Measurements from ENCODE around the gene CNN2. TPM values are rescaled to one million over a fixed set of nuclear protein-coding genes. Genes with fewer than 3 reads are reported as not detected.

The CNN2 gene
- total and polyA plus RNA-seq, 2 donors (not counting 1 experiment from before 2014, with no cell fraction given): 198 to 301 TPM

- POLR2A ChIA-PET: interaction anchor here (0.5 to 1.4 kb wide), 6 partner anchors 8 to 1914 kb away, joined by 3 to 7 read pairs (median 5); partner anchors contain the start of gene ABCA7
- Histone ChIP-seq H3K79me2 (ENCODE audit: control insufficient read depth, insufficient read depth, low read length) (peaks cover 76% of the 10 kb centered on the region), H3K27ac (ENCODE audit: low read length in 2 of 2) (no peak overlapping the region), H3K9ac (ENCODE audit: low read length) (no peak overlapping the region), H3K4me2 (replicated peaks; ENCODE audit: low read depth, low read length, poor library complexity, severe bottlenecking) (peak overlapping the region; percentile 57), H3K36me3 (replicated peaks in 1 of 2; ENCODE audit: control extremely low read depth in 1 of 2, control insufficient read depth in 1 of 2, extremely low read depth in 1 of 2, insufficient read depth in 2 of 2, low read length in 1 of 2) (peaks cover 0 to 20% of the 10 kb centered on the region in 2 experiments), H2AFZ (ENCODE audit: insufficient read depth, low read depth, low read length, poor library complexity, severe bottlenecking) (no peak overlapping the region), H4K20me1 (ENCODE audit: control insufficient read depth, insufficient read depth, low read length, poor library complexity, severe bottlenecking) (peaks cover 73% of the 10 kb centered on the region), H3K9me3 (ENCODE audit: control extremely low read depth in 1 of 3, control insufficient read depth in 2 of 3, insufficient read depth in 1 of 3, low read length in 2 of 3) (no peaks in the 10 kb centered on the region), H3K27me3 (replicated peaks in 1 of 4; ENCODE audit: control extremely low read depth in 1 of 4, control insufficient read depth in 3 of 4, insufficient read depth in 4 of 4, low read length in 3 of 4) (no peaks in the 10 kb centered on the region), H3K4me3 (ENCODE audit: control extremely low read depth in 1 of 5, extremely low read depth in 1 of 5, insufficient read depth in 1 of 5, low read depth in 2 of 5, low read length in 4 of 5) (no peak overlapping the region), H3K4me1 (ENCODE audit: control insufficient read depth in 2 of 2, insufficient read depth in 2 of 2, low read length in 2 of 2) (peaks cover 41 to 65% of the 10 kb centered on the region in 2 donors)
- H3K27ac Mint-ChIP-seq: no peak overlapping the region
- TF ChIP-seq EZH2 (IDR thresholded peaks at IDR 0.05; ENCODE audit: borderline replicate concordance, insufficient read depth, low read depth, low read length, poor library complexity, severe bottlenecking) (no peak), CTCF (IDR thresholded peaks at IDR 0.05) (no peak)
- peak overlapping the region; percentile 89 for H3K4me3 Mint-ChIP-seq
- CTCF ChIA-PET: interaction anchor here (1.4 to 1.8 kb wide), 3 partner anchors 14 to 222 kb away, joined by 3 to 6 read pairs (median 4); no protein-coding TSS in a partner anchor
- no peaks in the 10 kb centered on the region for H3K9me3 Mint-ChIP-seq (ENCODE audit: insufficient read depth)
- 77% methylated on average over 5 of the region's 5 CpGs for WGBS (ENCODE audit: insufficient coverage)
- peaks cover 51% of the 10 kb centered on the region for H3K4me1 Mint-ChIP-seq
- ATAC-seq (ENCODE audit: low read depth): no peak
- H3K27me3 Mint-ChIP-seq: no peaks in the 10 kb centered on the region
- intact Hi-C loops (cut with micrococcal nuclease): no loop called here
- DNase-seq: no peak
Observed at GRCh38 chr19:1018393-1018792, 8.0 kb upstream of the CNN2 start.

- intact Hi-C loops (cut with micrococcal nuclease): no loop called here
- WGBS (ENCODE audit: insufficient coverage): 85% methylated on average over 13 of the region's 17 CpGs
- CTCF ChIA-PET: interaction anchor here (1.4 to 1.8 kb wide), 3 partner anchors 14 to 222 kb away, joined by 3 to 6 read pairs (median 4); no protein-coding TSS in a partner anchor
Observed at GRCh38 chr19:1018932-1019615, 7.3 kb upstream of the CNN2 start.

More at GRCh38 chr19:1018932-1019615, 7.3 kb upstream of the CNN2 start:
- ATAC-seq (ENCODE audit: low read depth): no peak
- no peak for TF ChIP-seq CTCF (IDR thresholded peaks at IDR 0.05)
- no peak for TF ChIP-seq EZH2 (IDR thresholded peaks at IDR 0.05; ENCODE audit: borderline replicate concordance, insufficient read depth, low read depth, low read length, poor library complexity, severe bottlenecking)
- Mint-ChIP-seq H3K4me3 (peak overlapping the region; percentile 89), H3K9me3 (ENCODE audit: insufficient read depth) (no peaks in the 10 kb centered on the region), H3K27ac (peak overlapping the region; percentile 32), H3K4me1 (peaks cover 48% of the 10 kb centered on the region), H3K27me3 (no peaks in the 10 kb centered on the region)
- Histone ChIP-seq H3K79me2 (ENCODE audit: control insufficient read depth, insufficient read depth, low read length) (peaks cover 69% of the 10 kb centered on the region), H3K4me2 (replicated peaks; ENCODE audit: low read depth, low read length, poor library complexity, severe bottlenecking) (peak overlapping the region; percentile 99), H2AFZ (ENCODE audit: insufficient read depth, low read depth, low read length, poor library complexity, severe bottlenecking) (no peak overlapping the region), H4K20me1 (ENCODE audit: control insufficient read depth, insufficient read depth, low read length, poor library complexity, severe bottlenecking) (peaks cover 66% of the 10 kb centered on the region), H3K9me3 (ENCODE audit: control extremely low read depth in 1 of 3, control insufficient read depth in 2 of 3, insufficient read depth in 1 of 3, low read length in 2 of 3) (no peaks in the 10 kb centered on the region), H3K36me3 (replicated peaks in 1 of 2; ENCODE audit: control extremely low read depth in 1 of 2, control insufficient read depth in 1 of 2, extremely low read depth in 1 of 2, insufficient read depth in 2 of 2, low read length in 1 of 2) (peaks cover 0 to 13% of the 10 kb centered on the region in 2 experiments), H3K4me1 (ENCODE audit: control insufficient read depth in 2 of 2, insufficient read depth in 2 of 2, low read length in 2 of 2) (peaks cover 41 to 65% of the 10 kb centered on the region in 2 donors), H3K27me3 (replicated peaks in 1 of 4; ENCODE audit: control extremely low read depth in 1 of 4, control insufficient read depth in 3 of 4, insufficient read depth in 4 of 4, low read length in 3 of 4) (no peaks in the 10 kb centered on the region), H3K9ac (ENCODE audit: low read length) (peak overlapping the region; percentile 95), H3K4me3 (ENCODE audit: control extremely low read depth in 1 of 5, extremely low read depth in 1 of 5, insufficient read depth in 1 of 5, low read depth in 2 of 5, low read length in 4 of 5) (peak overlapping the region in 4 of 5 experiments; percentile 80 to 94 (median 88)), H3K27ac (ENCODE audit: low read length in 2 of 2) (peak overlapping the region in 1 of 2 donors; percentile 23)
- DNase-seq: no peak
- POLR2A ChIA-PET: interaction anchor here (0.5 to 1.4 kb wide), 6 partner anchors 8 to 250 kb away, joined by 3 to 5 read pairs (median 4); partner anchors contain the start of genes ABCA7, ARHGAP45 and CIRBP

Measured in B cell (primary cell).